Kidney epithelial cell (primary cell): ENCODE measurements around the gene ZNF275. TPM values are rescaled to one million over a fixed set of nuclear protein-coding genes. Genes with fewer than 3 reads are reported as not detected.

Experiments used
- DNase-seq: peaks from one replicate; pipeline ENCODE4 v3.0.0-alpha.2; 2010; ENCODE audit warnings: low read depth
- H3K27me3 ChIP-seq: 2 replicates; pipeline ENCODE4 v1.6.0; 2011; ENCODE audit warnings: low read length; ENCODE audit not compliant: control insufficient read depth, insufficient read depth
- H3K36me3 ChIP-seq: 2 replicates; pipeline ENCODE4 v1.5.1; 2011; ENCODE audit warnings: low read length; ENCODE audit not compliant: control insufficient read depth, insufficient read depth
- H3K4me3 ChIP-seq: 2 replicates; pipeline ENCODE4 v1.5.1; 2011; ENCODE audit warnings: low read depth, mild to moderate bottlenecking, control low read depth, low read length
- CTCF ChIP-seq: IDR thresholded peaks from 2 replicates; pipeline ENCODE4 v1.5.1; 2011; ENCODE audit warnings: mild to moderate bottlenecking, moderate library complexity, low read length, control low read depth, inconsistent platforms; ENCODE audit not compliant: insufficient read depth, poor library complexity, severe bottlenecking
- total RNA-seq: library from RNA; depleted of rRNA; stranded (reverse); fragments of >200 nt; gene quantifications from 2 replicates; pipeline ENCODE4 v1.2.3, GENCODE V29; 2015

ZNF275 gene
- total RNA-seq, 1 donor from 2014 or later = 10.5 TPM

DNA sequence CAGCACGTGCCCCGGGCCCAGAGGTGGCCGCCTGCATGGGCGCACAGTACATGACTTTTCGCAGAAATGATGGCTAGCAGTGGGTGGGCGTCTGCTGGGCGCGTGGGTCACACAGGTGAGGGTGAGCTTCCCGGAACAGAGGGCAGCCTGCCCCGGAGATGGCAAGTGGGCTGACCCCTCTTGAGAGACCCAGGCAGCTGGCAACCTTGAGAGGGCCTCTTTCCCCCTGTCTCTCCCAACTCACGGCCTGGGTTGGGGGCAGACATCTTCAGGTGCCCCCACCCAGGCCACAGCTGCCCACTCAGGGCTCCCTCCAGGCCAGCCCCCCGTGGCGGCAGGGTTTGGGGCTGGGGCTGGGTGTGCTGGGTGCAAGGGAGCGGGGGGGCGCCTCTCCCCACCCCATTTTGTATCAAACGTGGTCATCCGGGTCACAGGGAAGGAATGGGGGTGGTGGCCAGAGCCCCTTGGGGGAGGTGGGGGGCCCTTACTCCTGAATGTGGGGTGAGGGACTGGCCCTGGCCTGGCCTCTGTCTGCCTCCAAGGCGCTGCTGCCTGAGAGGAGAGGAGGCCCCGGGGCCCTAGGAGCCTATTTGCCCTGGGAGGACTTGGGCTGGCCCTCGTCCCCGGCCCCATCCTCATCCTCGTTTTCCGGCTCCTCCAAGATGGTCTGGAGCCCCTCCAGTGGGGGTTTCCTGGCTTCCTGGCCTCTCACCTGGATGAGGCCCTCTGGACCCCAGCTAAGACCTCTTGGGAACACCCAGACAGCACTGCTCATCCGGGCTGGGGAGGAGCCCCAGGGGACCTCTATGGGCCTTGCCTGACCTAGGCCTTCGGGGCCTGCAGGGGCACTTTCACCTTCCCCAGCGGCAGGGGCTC, 62.6 kb downstream of the ZNF275 start:
- no peak overlapping the region for H3K4me3 ChIP-seq
- TF ChIP-seq CTCF = no peak
- no peaks in the 10 kb centered on the region for H3K36me3 ChIP-seq
- H3K27me3 ChIP-seq = no peaks in the 10 kb centered on the region
- no peak for DNase-seq

GRCh38 chrX:153397256-153397960, 63.5 kb downstream of the ZNF275 start:
- DNase-seq = no peak
- H3K27me3 ChIP-seq = no peaks in the 10 kb centered on the region
- no peak for TF ChIP-seq CTCF
- H3K36me3 ChIP-seq = no peaks in the 10 kb centered on the region
- H3K4me3 ChIP-seq = no peak overlapping the region

DNA sequence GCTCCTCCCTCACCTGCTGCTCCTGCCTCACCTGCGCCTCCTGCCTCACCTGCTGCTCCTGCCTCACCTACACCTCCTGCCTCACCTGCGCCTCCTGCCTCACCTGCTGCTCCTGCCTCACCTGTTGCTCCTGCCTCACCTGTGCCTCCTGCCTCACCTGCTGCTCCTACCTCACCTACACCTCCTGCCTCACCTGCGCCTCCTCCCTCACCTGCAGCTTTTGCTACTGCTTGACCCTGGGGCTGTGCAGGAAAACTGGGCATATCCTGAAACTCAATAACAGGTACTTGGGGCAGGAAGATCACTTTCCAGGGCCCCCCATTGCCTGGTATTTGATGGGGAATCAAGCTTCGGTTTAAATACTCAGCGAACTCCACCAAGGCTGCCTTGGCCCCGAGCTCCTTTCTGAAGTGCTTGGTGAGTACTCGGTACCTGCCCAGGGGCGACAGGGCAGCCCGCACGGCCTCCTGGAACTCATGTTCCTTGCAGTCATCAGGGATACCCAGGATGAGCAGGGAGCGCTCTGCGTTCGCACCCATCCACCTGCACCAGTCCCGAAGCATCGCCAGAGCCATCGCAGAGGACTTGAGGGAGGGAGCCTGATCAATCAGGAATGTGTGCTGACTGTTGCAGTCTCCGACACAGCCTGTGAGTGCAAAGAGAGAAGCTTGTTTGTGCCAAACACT, 64.5 kb downstream of the ZNF275 start:
- no peak overlapping the region for H3K4me3 ChIP-seq
- H3K36me3 ChIP-seq = no peaks in the 10 kb centered on the region
- H3K27me3 ChIP-seq = no peaks in the 10 kb centered on the region
- no peak for DNase-seq
- no peak for TF ChIP-seq CTCF

DNA sequence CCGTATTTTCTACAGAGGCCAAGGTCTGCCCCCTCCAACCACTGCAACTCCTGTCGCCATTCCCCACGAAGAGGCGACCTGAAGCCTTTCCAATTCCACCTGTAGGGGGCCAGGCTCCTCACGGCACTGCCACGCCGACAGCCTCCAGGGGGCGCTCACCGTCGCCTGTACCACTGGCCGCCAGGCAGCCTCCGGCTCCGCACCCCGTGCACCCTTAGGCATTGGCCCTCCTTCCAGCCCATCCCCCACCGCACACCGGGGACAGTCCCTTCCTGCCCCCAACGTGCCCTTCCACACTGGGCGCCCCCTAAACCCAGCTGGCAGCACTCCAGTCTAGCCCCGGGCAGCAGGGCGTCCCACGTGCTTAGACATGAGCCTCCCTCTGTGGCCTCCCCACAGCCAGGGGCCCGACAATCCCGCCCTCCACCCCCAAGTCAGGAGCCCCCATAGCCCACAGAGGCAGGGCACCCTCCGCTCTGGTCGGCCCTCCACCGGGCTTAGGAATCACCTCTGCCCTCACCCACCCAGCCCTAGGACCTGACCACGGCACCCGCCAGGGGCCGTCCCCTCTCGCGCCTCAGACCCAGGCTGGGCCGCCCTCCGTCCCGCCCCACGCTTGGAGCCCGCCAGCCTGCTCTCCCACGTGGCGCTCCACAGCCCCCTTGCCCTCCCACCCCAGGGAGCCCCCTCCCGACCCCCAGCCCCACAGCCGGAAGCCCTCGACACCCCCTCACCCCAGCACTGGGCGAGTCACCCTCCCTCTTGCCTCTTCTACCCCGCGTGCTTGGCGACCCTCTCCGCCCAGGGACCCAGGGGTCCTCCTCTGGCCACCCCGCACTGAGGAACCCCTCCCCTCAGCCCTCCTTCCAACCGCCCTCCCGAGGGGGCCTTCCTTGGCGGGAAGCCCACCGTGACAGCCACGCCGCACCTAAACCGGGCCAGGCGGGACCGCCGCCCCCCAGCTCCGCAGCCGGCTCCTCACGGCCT, 66.5 kb downstream of the ZNF275 start:
- Histone ChIP-seq H3K4me3 (no peak overlapping the region), H3K27me3 (no peaks in the 10 kb centered on the region), H3K36me3 (no peaks in the 10 kb centered on the region)
- peak; percentile 67 for TF ChIP-seq CTCF
- no peak for DNase-seq

DNA sequence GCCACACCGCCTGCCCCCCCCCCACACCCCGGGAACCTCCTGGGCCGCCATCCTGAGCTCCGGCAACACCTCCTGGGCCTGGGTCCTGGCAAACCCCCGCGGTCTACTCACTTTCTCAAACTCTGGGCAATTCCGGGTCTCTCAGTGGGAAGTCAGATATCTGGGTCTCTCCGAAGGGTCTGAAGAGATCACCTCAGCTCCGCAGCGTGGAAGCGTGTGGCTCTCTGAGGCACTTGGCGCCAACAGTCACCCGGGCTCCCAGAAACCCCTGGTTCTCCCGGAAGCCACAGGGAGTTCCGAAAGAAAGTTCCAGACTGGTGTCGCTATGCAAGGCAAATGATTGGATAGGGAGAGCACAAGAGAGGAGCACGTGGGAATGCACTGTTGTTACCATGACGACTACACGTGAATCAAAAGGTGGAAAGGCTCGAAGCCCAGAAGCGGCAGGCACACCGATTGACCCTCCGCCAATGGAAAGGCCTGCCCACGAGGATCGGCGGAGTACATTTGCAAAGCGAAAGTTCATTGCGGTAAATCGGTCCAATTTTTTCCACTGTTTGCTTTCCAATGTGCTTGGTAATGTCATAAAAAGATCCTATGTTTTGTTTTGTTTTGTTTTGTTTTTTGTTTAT, 67.3 kb downstream of the ZNF275 start, which contains the start of gene PNMA6E:
Gene PNMA6E (minus strand): TSS at position 218 of the 632 bp plus-strand sequence. CDS start 2,501 bp downstream, outside the sequence.
- no peak for DNase-seq
- H3K27me3 ChIP-seq = no peaks in the 10 kb centered on the region
- no peaks in the 10 kb centered on the region for H3K36me3 ChIP-seq
- TF ChIP-seq CTCF = no peak
- H3K4me3 ChIP-seq = no peak within 1 kb of the TSS
